GM10266 (cell line): ENCODE results near the gene UBE2I.

Source experiments
- DNase-seq: peaks from one replicate; pipeline ENCODE4 v3.0.0; 2012; ENCODE audit errors: extremely low spot score
- TF ChIP-seq, protein P1 (sequence below): IDR thresholded peaks from 2 replicates; pipeline ENCODE4 v1.5.1; 2012; ENCODE audit warnings: mild to moderate bottlenecking, low read depth; ENCODE audit not compliant: control insufficient read depth, insufficient read depth; ENCODE audit errors: missing control alignments

The UBE2I gene

GRCh38 chr16:1316033-1316405 is 6.6 kb downstream of the UBE2I start:
- TF ChIP-seq, protein P1, sequence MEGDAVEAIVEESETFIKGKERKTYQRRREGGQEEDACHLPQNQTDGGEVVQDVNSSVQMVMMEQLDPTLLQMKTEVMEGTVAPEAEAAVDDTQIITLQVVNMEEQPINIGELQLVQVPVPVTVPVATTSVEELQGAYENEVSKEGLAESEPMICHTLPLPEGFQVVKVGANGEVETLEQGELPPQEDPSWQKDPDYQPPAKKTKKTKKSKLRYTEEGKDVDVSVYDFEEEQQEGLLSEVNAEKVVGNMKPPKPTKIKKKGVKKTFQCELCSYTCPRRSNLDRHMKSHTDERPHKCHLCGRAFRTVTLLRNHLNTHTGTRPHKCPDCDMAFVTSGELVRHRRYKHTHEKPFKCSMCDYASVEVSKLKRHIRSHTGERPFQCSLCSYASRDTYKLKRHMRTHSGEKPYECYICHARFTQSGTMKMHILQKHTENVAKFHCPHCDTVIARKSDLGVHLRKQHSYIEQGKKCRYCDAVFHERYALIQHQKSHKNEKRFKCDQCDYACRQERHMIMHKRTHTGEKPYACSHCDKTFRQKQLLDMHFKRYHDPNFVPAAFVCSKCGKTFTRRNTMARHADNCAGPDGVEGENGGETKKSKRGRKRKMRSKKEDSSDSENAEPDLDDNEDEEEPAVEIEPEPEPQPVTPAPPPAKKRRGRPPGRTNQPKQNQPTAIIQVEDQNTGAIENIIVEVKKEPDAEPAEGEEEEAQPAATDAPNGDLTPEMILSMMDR: no peak
- DNase-seq: no peak

- TF ChIP-seq, protein P1: no peak
- no peak for DNase-seq
These were observed 8.2 kb downstream of the UBE2I start for GRCh38 chr16:1317479-1318267.

DNA sequence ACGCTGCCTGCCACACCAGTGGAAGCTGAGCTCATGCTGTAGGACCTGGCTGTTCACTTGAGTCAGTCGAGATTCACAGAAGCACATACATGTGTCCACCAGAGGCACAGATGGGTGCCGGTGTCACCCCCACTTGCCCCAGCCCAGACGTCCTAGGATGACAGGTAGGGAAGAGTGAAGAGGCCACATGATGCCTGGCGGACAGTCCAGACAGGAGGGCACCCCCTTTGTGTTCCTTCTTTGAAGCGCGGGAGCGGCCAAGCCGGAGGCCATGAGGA is 8.8 kb downstream of the UBE2I start:
- TF ChIP-seq, protein P1: no peak
- DNase-seq: no peak

DNA sequence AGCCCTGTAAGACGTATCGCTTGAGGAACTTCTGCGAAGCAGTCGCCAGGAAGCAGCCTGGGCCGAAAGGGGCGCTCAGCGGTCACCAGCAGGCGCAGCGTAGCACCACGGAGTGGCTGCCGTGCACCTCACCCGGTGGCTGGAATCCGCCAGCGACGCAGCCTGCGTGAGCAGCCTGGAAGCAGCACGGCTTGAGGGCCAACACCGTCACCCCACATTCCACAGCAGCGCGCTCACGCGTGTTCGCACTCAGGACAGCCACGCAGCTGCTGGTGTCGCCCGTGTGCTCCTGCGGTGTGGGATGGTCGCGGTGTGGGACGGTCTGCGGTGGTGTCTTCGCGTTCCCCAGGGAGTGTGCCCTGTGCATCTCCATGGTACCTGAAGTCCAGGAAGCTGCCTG is 9.6 kb downstream of the UBE2I start:
- DNase-seq: no peak
- TF ChIP-seq, protein P1: no peak

DNA sequence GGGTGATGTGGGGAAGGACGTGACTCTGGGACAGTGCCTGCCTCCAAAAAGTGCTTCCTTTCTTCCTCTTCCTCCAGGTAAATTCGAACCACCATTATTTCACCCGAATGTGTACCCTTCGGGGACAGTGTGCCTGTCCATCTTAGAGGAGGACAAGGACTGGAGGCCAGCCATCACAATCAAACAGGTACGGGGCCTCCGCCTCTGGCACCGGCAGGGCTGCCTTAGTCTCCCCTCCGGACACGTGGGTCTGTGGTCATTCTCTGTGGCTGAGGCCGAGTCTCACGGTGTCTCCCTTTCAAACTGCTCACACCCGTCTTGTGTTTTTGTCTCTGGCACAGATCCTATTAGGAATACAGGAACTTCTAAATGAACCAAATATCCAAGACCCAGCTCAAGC is 10.7 kb downstream of the UBE2I start:
- TF ChIP-seq, protein P1: no peak

DNA sequence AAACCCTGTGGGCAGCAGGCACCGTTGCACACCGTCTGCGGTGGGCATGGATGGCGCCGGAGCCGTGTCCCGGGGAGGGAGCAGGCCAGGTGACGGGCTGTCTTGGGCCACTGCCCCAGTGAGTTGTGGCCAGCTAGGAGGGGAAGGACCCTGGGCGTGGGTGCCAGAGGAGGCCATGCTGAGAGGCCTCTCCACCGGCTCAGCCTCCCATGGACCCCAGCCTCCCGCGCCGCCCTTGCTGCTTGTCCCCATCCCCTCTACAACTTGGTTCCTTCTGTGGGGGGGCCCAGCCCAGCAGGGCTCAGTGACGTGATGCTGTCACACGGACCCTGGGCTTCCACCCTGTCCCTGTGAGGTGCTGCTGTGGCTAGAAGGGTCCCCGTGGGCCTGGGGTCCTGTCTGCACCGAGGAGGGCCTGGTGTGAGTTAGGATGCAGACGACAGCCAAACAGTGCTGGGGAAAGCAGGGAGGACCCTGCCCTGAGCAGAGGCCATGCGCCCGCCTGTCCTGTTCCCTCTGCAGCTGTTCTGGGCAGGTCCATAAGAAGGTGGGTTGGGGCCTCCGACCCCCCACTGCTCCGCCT is 11.3 kb downstream of the UBE2I start:
- no peak for DNase-seq
- TF ChIP-seq, protein P1: no peak

More for the DNA sequence above, 10.7 kb downstream of the UBE2I start:
- no peak for DNase-seq

DNA sequence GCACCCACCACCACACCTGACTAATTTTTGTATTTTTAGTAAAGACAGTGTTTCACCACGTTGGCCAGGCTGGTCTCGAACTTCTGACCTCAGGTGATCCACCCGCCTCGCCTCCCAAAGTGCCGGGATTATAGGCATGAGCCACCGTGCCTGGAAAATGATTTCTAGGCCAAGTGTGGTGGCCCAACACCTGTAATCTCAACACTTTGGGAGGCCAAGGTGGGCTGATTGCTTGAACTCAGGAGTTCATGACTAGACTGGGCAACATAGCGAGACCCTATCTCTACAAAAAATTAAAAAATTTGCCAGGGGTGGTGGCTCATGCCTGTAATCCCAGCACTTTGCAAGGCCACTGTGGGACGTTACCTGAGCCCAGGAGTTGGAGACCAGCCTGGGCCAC is 13.0 kb downstream of the UBE2I start:
- DNase-seq: no peak
- TF ChIP-seq, protein P1: no peak
